Measurements from ENCODE around the gene RDX.
"Not testable (repeated sequence)": the region's sequence is repeated elsewhere in the genome, so short reads cannot be mapped to it uniquely, and the experiment has no call there.

RDX gene

DNA sequence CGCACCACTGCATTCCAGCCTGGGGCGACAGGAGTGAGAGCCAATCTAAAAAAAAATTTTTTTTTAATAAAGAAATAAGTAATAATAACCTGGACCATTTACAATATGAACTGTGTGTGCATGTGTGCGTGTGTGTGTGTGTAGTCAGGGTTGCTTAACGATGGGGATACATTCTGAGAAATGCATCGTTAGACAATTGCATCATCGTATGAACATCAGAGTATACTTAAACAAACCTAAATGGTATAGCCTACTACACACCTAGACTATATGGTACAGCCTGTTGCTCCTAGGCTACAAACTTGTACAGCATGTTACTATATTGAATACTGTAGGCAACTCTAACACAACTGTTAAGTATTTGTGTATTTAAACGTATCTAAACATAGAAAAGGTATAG is 26.4 kb downstream of the RDX start:
- no peak for DNase-seq

DNA sequence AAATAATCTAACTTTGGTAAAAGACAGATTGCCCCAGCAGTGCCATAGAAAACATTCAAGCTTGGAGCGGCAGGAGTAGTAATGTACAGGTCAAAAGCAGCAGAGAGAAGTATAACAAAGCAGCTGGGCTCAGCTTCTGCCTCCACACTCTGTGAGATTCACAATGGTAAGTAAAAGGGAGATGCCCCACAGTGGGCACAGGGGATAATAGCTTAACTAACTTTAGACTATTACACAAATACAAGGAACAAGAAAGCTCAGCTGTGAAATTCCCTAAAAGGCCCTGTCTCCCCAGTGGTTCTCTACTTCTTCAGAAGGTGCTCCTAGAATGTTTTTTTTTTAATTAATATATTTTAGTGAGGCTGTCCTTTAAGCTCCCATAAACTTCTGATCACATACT is 28.0 kb downstream of the RDX start:
- no peak for DNase-seq

DNA sequence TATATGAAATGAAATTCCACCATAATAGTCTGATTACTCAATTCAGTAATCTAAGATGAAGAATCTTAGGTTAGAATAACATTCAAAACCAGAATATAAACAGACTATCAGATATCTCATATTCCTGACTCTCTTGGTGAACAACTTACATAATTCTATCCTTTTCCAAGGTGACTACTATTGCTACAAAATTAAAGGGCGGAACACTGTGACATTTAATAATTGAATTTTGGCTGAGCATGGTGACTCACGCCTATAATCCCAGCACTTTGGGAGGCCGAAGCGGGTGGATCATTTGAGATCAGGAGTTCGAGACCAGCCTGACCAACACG is 34.4 kb downstream of the RDX start:
- no peak for DNase-seq

- no peak for DNase-seq
These were observed 35.0 kb downstream of the RDX start for GRCh38 chr11:110261195-110262071.

DNA sequence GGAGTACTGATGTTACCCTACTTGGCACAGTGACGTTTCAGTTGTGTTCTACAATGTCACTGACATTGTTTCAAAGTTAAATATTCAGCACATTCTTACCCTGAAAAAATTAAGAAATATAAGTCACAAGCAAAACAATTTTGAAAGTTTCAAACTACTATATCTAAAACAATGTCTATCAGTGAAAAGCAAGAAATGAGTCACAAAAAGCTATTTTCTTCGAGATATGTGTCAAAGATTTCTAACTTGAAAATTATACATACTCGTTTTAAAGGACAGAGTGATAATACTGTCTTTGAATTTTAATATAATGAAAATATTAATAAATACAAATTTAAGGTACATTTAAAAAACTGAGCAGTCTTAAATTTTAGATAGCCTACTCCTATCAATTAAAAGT is 42.9 kb downstream of the RDX start:
- DNase-seq: no peak

- DNase-seq: no peak
These were observed 44.6 kb downstream of the RDX start for GRCh38 chr11:110251836-110252235.

DNA sequence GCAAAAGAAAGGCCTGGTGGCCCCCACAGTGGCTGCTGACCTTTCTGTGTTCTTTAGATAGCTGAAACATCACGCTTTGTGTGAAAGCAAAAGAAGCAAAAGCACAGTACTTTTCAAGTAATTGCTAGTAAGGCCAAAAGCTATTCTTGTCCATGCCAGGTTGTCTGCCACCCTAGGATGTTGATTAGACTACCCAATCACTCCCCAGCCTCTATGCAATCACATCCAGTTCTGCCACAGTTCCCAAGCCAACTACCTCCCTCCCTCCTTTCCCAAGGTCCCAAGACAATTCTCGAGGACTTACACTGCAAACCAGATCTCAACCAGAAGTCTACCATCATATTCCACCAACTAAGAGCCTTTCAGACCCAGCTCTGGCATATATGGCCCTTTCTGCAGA is 46.2 kb downstream of the RDX start:
- no peak for DNase-seq

DNA sequence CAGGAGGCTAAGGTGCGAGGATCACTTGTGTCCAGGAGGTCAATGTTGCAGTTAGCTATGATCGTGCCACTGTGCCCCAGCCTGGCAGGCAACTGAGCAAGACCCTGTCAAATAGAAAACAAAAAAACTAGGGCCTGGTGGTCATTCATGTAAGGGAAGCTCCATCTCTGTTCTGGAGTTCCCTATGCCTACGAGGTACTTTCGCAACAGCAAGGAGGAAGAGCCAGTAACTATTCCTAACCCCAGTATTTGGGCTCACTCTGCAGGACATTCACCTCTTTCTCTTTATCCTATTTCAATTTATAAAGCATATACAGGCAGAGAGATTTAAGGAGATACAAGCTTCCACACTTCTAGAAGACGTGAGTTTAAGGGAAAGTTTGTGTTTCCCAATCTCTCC is 46.6 kb downstream of the RDX start:
- no peak for DNase-seq

- DNase-seq: no peak
These were observed 47.3 kb downstream of the RDX start for GRCh38 chr11:110249066-110249465.

DNA sequence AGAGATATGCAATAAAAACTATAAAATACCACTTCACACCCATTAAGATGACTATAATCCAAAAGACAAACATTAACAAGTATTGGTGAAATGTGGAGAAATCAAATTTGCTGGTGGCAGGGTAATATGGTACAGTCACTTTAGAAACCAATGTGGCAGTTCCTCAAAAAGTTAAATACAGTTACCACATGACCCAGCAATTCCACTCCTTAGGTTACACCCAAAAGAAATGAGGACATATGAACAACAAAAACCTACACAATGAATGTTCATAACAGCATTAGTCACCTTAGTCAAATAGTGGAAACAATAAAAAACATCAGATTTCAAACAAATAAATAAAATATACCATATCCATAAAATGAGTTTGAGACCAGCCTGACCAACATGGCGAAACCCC is 52.6 kb downstream of the RDX start:
- no peak for DNase-seq

- DNase-seq: no peak
These were observed 53.7 kb downstream of the RDX start for GRCh38 chr11:110242746-110243145.

GRCh38 chr11:110242188-110242587 is 54.2 kb downstream of the RDX start:
- no peak for DNase-seq

GRCh38 chr11:110235966-110236365 is 60.4 kb downstream of the RDX start:
- no peak for DNase-seq

DNA sequence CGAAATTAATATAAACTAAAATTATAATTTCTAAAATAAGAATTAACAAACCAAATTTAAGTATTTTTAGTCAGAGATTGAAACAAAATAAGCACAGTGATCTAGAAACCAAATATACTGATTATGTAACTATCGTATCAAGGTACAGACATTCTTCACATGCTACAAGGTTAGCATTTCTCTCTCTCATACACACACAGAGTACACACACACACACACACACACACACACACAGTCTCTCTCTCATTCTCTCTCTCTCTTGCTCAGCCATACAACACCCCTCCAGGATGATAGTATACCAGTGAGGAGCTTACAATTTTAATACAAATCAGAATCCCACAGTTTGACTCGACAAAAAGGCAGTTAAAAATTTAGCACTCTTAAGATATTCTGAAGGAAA is 66.0 kb downstream of the RDX start:
- DNase-seq: no peak

DNA sequence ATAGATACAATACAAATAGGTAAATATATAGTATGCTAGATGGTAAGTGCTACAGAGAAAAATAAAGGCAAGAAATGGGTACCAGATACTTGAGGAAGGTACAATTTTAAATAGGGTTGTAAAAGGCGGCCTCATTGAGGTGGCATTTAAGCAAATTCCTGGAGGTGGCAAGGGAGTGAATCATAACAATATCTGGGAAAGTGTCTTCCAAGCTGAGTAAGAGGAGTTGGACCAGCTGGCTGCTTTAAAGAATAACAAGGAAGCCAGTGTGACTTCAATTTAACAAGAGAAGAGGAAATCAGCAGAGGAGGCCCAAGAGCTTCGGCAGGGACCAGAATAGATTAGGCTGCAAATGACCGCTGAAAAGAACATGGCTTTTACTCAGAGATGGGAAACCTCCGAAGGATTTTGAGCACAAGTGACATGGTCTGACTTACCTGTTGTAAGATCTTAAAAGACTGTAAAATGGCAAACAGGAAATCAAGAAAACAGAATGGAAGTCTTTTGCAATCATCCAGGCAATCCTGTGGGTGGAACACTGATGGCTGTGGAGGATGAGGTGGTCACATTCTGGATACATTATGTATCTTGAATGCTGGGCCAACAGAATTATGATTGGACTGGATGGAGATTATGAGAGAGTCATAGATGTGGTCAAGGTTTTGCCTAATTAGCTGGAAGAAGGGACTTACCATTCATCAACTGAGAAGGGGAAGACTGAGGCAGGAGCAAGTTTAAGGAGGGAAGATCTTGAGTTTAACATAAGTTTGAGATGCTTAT is 77.2 kb downstream of the RDX start:
- DNase-seq: no peak

- no peak for DNase-seq
These were observed 78.5 kb downstream of the RDX start for GRCh38 chr11:110217936-110218335.

GRCh38 chr11:110217223-110217877 is 79.1 kb downstream of the RDX start:
- DNase-seq: no peak

GRCh38 chr11:110209313-110209694 is 87.1 kb downstream of the RDX start:
- DNase-seq: not testable (repeated sequence)

DNA sequence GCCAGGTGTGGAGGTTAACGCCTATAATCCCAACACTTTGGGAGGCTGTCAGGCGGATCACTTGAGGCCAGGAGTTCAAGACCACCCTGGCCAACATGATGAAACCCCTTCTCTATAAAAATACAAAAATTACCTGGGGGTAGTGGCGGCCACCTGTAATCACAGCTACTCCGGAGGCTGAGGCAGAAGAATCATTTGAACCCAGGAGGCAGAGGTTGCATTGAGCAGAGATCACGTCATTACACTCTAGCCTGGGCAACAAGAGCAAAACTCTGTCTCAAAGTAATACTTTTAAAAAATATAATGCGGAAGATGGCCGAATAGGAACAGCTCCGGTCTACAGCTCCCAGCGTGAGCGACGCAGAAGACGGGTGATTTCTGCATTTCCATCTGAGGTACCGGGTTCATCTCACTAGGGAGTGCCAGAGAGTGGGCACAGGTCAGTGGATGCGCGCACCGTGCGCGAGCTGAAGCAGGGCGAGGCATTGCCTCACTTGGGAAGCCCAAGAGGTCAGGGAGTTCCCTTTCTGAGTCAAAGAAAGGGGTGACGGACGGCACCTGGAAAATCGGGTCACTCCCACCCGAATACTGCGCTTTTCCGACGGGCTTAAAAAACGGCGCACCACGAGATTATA is 87.6 kb downstream of the RDX start:
- not testable (repeated sequence) for DNase-seq

GRCh38 chr11:110207123-110207522 is 89.3 kb downstream of the RDX start:
- no peak for DNase-seq

- DNase-seq: no peak
These were observed 95.6 kb downstream of the RDX start for GRCh38 chr11:110200836-110201235.

- no peak for DNase-seq
These were observed 96.2 kb downstream of the RDX start for GRCh38 chr11:110200241-110200640.

- DNase-seq: no peak
These were observed 97.0 kb downstream of the RDX start for GRCh38 chr11:110199184-110199981.
